Panc1 (cell line): ENCODE measurements around the gene SLCO3A1. TPM values are rescaled to one million over a fixed set of nuclear protein-coding genes. Genes with fewer than 3 reads are reported as not detected.

Experiments
- ATAC-seq: fragments of 200-7000 bp; cut with Tn5 transposase; 2 replicates; pipeline ENCODE4 v1.9.1; 2020; ENCODE audit warnings: mild to moderate bottlenecking, moderate library complexity
- BruUV-seq: library from RNA; stranded (reverse); fragments of 400-500 nt; replicated peaks from 2 replicates; lab custom pipeline; 2021; lab: Mats Ljungman, UMichigan
- CTCF ChIA-PET: fragments of 300-600 bp; sonication (Branson Sonifier 250); formaldehyde crosslinking; loops from one replicate; lab custom pipeline; 2022; ENCODE audit warnings: antibody characterized with exemption; lab: Charles Lee
- POLR2A ChIA-PET: fragments of 300-600 bp; sonication (Branson Sonifier 250); formaldehyde crosslinking; loops from one replicate; lab custom pipeline; 2022; ENCODE audit warnings: antibody characterized with exemption; lab: Charles Lee
- DNase-seq: peaks from one replicate; pipeline ENCODE4 v3.0.0-alpha.2; 2010; ENCODE audit warnings: low read depth, low spot score
- H3K27ac ChIP-seq: 2 replicates; pipeline ENCODE4 v1.5.1; 2011; ENCODE audit warnings: mild to moderate bottlenecking, low read length, inconsistent platforms
- H3K27me3 ChIP-seq: fragments of 200-500 bp; sonication (Bioruptor generic); 2 replicates; pipeline ENCODE4 v1.6.0; 2014; ENCODE audit warnings: low read length, inconsistent platforms; ENCODE audit not compliant: control insufficient read depth, insufficient read depth
- H3K36me3 ChIP-seq: fragments of 200-500 bp; sonication (Bioruptor generic); 2 replicates; pipeline ENCODE4 v1.5.1; 2014; ENCODE audit warnings: inconsistent platforms, mild to moderate bottlenecking, low read length, moderate library complexity; ENCODE audit not compliant: control insufficient read depth, insufficient read depth
- H3K4me1 ChIP-seq: 2 replicates; pipeline ENCODE4 v1.5.1; 2011; ENCODE audit warnings: inconsistent platforms, mild to moderate bottlenecking, low read length, moderate library complexity; ENCODE audit not compliant: control insufficient read depth, insufficient read depth
- H3K4me3 ChIP-seq, 2 experiments: 2 replicates each; pipeline ENCODE4 v1.5.1; 2011 to 2012; ENCODE audit warnings: low read depth in 2 of 2, low read length in 2 of 2, mild to moderate bottlenecking in 2 of 2, inconsistent platforms in 1 of 2, moderate library complexity in 1 of 2
- H3K9me3 ChIP-seq: fragments of 200-500 bp; sonication (Bioruptor generic); 2 replicates; pipeline ENCODE4 v1.5.1; 2014; ENCODE audit warnings: low read depth, mild to moderate bottlenecking, inconsistent platforms, low read length, moderate library complexity; ENCODE audit not compliant: control insufficient read depth, insufficient read depth
- CTCF ChIP-seq: fragments of 450-650 bp; IDR thresholded peaks from 2 replicates; pipeline ENCODE4 v1.5.1; 2017; ENCODE audit warnings: mild to moderate bottlenecking
- POLR2AphosphoS5 ChIP-seq: IDR thresholded peaks from 2 replicates; pipeline ENCODE4 v1.6.1; 2012; ENCODE audit warnings: mild to moderate bottlenecking, low read depth, low read length, moderate library complexity
- SIN3A ChIP-seq: IDR thresholded peaks from 2 replicates; pipeline ENCODE4 v1.6.1; 2012; ENCODE audit warnings: low read depth, mild to moderate bottlenecking, low read length, moderate library complexity, borderline replicate concordance; ENCODE audit not compliant: insufficient read depth
- TCF7L2 ChIP-seq: IDR thresholded peaks from 2 replicates; pipeline ENCODE4 v1.6.1; 2011; ENCODE audit warnings: mild to moderate bottlenecking, low read depth, low read length, inconsistent platforms
- in situ Hi-C: cut with HindIII; loops from 2 replicates; pipeline ENCODE4 v1.10.0; 2016; ENCODE audit warnings: low sequenced_read_pairs, low pct_unique_long_range_greater_than_20kb
- intact Hi-C: fragments of 100-400 bp; cut with micrococcal nuclease; formaldehyde crosslinking; loops from one replicate; pipeline ENCODE4 v1.10.0; 2022; ENCODE audit not compliant: unreplicated experiment
- total RNA-seq: library from RNA; stranded (reverse); gene quantifications from one replicate; pipeline ENCODE4 v1.2.1, GENCODE V29; 2021; ENCODE audit not compliant: unreplicated experiment
- TF ChIP-seq, protein P1 (sequence below), 2 experiments: IDR thresholded peaks; 2 replicates each; pipeline ENCODE4 v1.6.1; 2011 to 2012; ENCODE audit warnings: low read depth in 2 of 2, control low read depth in 1 of 2, low read length in 1 of 2, mild to moderate bottlenecking in 1 of 2, moderate library complexity in 1 of 2; ENCODE audit not compliant: insufficient read depth in 1 of 2

Gene SLCO3A1
- total RNA-seq, 1 experiment from 2014 or later: 20.6 TPM

GRCh38 chr15:91845720-91846119 is 7.8 kb upstream of the SLCO3A1 start:
- H3K27me3 ChIP-seq: peaks cover 9% of the 10 kb centered on the region
- H3K4me1 ChIP-seq: no peaks in the 10 kb centered on the region
- intact Hi-C loops (no loop called here), in situ Hi-C loops (no loop called here)
- no peak for DNase-seq
- BruUV-seq: no TSS peak
- POLR2A ChIA-PET: no interaction called here
- ATAC-seq: no peak
- no peak for TF ChIP-seq SIN3A
- no peak for TF ChIP-seq TCF7L2
- TF ChIP-seq, protein P1, sequence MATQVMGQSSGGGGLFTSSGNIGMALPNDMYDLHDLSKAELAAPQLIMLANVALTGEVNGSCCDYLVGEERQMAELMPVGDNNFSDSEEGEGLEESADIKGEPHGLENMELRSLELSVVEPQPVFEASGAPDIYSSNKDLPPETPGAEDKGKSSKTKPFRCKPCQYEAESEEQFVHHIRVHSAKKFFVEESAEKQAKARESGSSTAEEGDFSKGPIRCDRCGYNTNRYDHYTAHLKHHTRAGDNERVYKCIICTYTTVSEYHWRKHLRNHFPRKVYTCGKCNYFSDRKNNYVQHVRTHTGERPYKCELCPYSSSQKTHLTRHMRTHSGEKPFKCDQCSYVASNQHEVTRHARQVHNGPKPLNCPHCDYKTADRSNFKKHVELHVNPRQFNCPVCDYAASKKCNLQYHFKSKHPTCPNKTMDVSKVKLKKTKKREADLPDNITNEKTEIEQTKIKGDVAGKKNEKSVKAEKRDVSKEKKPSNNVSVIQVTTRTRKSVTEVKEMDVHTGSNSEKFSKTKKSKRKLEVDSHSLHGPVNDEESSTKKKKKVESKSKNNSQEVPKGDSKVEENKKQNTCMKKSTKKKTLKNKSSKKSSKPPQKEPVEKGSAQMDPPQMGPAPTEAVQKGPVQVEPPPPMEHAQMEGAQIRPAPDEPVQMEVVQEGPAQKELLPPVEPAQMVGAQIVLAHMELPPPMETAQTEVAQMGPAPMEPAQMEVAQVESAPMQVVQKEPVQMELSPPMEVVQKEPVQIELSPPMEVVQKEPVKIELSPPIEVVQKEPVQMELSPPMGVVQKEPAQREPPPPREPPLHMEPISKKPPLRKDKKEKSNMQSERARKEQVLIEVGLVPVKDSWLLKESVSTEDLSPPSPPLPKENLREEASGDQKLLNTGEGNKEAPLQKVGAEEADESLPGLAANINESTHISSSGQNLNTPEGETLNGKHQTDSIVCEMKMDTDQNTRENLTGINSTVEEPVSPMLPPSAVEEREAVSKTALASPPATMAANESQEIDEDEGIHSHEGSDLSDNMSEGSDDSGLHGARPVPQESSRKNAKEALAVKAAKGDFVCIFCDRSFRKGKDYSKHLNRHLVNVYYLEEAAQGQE (IDR thresholded peaks at IDR 0.05; ENCODE audit: insufficient read depth in 1 of 2, low read depth in 2 of 2, low read length in 1 of 2): no peak
- TF ChIP-seq CTCF: no peak
- TF ChIP-seq POLR2AphosphoS5: no peak
- no peak overlapping the region for H3K4me3 ChIP-seq
- H3K9me3 ChIP-seq: peaks cover 7% of the 10 kb centered on the region; the same call in 1 of the 2 replicates
- H3K27ac ChIP-seq: no peak overlapping the region
- H3K36me3 ChIP-seq: no peaks in the 10 kb centered on the region
- CTCF ChIA-PET: interaction anchor here (0.6 to 0.7 kb wide), 2 partner anchors 76 to 447 kb away, joined by 3 read pairs; no protein-coding TSS in a partner anchor

- ChIA-PET CTCF (interaction anchor here (0.7 kb wide), 1 partner anchor 35 kb away, joined by 5 read pairs; no protein-coding TSS in a partner anchor), POLR2A (interaction anchor here (0.6 kb wide), 2 partner anchors 26 to 229 kb away, joined by 4 to 9 read pairs; no protein-coding TSS in a partner anchor)
- Histone ChIP-seq H3K36me3 (no peaks in the 10 kb centered on the region), H3K4me1 (peaks cover 8% of the 10 kb centered on the region), H3K9me3 (no peaks in the 10 kb centered on the region), H3K4me3 (no peak overlapping the region), H3K27me3 (peaks cover 6% of the 10 kb centered on the region), H3K27ac (no peak overlapping the region)
- intact Hi-C loops: no loop called here
- BruUV-seq: no TSS peak
- no peak for TF ChIP-seq SIN3A
- TF ChIP-seq TCF7L2: no peak
- TF ChIP-seq CTCF: no peak
- TF ChIP-seq POLR2AphosphoS5: no peak
- DNase-seq (no peak), ATAC-seq (no peak)
- in situ Hi-C loops: no loop called here
These were observed 4.3 kb upstream of the SLCO3A1 start for GRCh38 chr15:91849180-91849579.
